Transverse colon (tissue), 4 donors: ENCODE results near the gene PLCG2.

Experiments
- POLR2AphosphoS5 ChIP-seq, 3 donors: sonication (generic); formaldehyde crosslinking; IDR thresholded peaks; one replicate each; pipeline ENCODE4 v1.6.1; 2016; ENCODE audit warnings: antibody characterized with exemption in 3 of 3
- TF ChIP-seq, protein P1 (sequence below), 5 experiments: fragments of 200-600 bp in 3 of 5; fragments of 450-650 bp in 2 of 5; sonication (generic) in 3 of 5; IDR thresholded peaks; 1 replicate in 2 of 5; 2 replicates in 3 of 5; pipeline ENCODE4 v1.5.1; 2016 to 2017; ENCODE audit warnings: antibody characterized with exemption in 5 of 5, inconsistent platforms in 3 of 5, mild to moderate bottlenecking in 2 of 5, moderate library complexity in 1 of 5

DNA sequence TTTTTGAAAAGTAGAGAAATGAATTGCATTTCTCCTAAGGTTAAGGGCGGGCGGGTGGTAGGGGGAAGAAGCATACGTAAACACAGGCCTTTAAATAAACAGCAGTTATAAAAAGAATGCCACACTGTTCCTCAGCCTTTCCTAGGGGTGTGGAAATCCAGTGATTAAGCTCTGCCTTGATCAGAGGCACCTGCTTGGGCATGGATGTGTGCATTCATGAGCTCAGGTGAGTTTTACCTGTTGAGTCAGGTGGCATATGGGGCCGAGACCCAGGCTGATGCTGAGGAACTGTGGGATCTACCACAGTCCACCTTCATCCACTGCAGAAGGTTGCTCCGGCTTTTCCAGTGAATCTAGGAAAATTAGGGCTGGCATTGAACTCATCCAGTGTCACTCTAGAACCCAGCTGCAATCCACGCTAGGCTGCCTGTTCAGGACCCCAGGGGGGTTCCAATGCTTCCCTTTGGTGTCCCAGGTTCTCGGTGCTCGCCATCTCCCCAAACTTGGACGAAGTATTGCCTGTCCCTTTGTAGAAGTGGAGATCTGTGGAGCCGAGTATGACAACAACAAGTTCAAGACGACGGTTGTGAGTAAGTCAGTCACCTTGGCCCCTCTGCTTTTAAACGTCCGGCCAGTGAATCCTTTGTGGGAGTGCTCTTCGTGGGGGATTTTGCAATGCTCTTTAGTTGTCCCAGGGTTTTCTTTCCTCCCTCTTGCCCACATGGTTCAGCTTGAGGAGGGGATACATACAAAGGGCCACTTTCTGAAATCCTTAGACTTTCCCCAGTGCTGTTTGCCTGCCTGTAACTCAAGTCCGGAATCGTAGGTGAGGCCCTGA is 159.5 kb downstream of the PLCG2 start:
- TF ChIP-seq, protein P1, sequence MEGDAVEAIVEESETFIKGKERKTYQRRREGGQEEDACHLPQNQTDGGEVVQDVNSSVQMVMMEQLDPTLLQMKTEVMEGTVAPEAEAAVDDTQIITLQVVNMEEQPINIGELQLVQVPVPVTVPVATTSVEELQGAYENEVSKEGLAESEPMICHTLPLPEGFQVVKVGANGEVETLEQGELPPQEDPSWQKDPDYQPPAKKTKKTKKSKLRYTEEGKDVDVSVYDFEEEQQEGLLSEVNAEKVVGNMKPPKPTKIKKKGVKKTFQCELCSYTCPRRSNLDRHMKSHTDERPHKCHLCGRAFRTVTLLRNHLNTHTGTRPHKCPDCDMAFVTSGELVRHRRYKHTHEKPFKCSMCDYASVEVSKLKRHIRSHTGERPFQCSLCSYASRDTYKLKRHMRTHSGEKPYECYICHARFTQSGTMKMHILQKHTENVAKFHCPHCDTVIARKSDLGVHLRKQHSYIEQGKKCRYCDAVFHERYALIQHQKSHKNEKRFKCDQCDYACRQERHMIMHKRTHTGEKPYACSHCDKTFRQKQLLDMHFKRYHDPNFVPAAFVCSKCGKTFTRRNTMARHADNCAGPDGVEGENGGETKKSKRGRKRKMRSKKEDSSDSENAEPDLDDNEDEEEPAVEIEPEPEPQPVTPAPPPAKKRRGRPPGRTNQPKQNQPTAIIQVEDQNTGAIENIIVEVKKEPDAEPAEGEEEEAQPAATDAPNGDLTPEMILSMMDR (IDR thresholded peaks at IDR 0.05), result no peak
- TF ChIP-seq POLR2AphosphoS5 (IDR thresholded peaks at IDR 0.05), result no peak
